Progenitor cell of endocrine pancreas (in vitro differentiated cells): ENCODE results near the gene SPATS2L. TPM values are rescaled to one million over a fixed set of nuclear protein-coding genes. Genes with fewer than 3 reads are reported as not detected.

Source experiments
- DNase-seq: peaks from one replicate; pipeline ENCODE4 v3.0.0; 2021; ENCODE audit warnings: low spot score; ENCODE audit not compliant: unreplicated experiment
- H3K27ac Mint-ChIP-seq: 2 replicates; pipeline ENCODE4 v1.8.0; 2021; ENCODE audit warnings: mild to moderate bottlenecking, moderate library complexity, mixed read lengths
- H3K27me3 Mint-ChIP-seq: 2 replicates; pipeline ENCODE4 v1.8.0; 2021; ENCODE audit warnings: mixed read lengths
- H3K36me3 Mint-ChIP-seq: 2 replicates; pipeline ENCODE4 v1.8.0; 2022; ENCODE audit warnings: mixed read lengths; ENCODE audit not compliant: insufficient read depth
- H3K4me1 Mint-ChIP-seq: 2 replicates; pipeline ENCODE4 v1.8.0; 2021; ENCODE audit warnings: low read depth, mixed read lengths
- H3K4me3 Mint-ChIP-seq: 2 replicates; pipeline ENCODE4 v1.8.0; 2021; ENCODE audit warnings: low read depth, mild to moderate bottlenecking, moderate library complexity, mixed read lengths
- H3K9me3 Mint-ChIP-seq: 2 replicates; pipeline ENCODE4 v1.8.0; 2021; ENCODE audit warnings: low read depth, mixed read lengths
- CTCF ChIP-seq: fragments of 200-600 bp; sonication (generic); IDR thresholded peaks from one replicate; pipeline ENCODE4 v1.5.0; 2021; ENCODE audit warnings: antibody characterized with exemption, mild to moderate bottlenecking; ENCODE audit not compliant: unreplicated experiment
- total RNA-seq: library from RNA; stranded (reverse); gene quantifications from 2 replicates; pipeline ENCODE4 v1.2.1, GENCODE V29; 2021

SPATS2L gene
- total RNA-seq, 1 donor from 2014 or later = 110 TPM

DNA sequence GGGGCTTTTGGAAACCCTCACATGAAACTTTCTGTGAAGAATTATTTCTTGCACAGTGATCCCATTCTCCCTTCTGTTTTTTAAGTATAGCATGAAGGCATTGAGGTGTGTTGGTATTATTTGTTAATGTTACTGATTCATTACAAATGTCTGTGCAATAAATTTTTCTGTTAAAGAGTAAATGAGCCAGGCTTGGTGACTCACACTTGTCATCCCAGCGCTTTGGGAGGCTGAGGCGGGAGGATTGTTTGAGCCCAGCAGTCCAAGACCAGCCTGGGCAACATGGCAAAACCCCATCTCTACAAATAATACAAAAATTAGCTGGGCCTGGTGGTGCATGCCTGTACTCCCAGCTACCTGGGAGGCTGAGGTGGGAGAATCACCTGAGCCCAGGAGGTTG, 115.6 kb downstream of the SPATS2L start:
- Mint-ChIP-seq H3K27ac (no peak overlapping the region), H3K9me3 (no peaks in the 10 kb centered on the region), H3K4me1 (peaks cover 8% of the 10 kb centered on the region), H3K27me3 (no peaks in the 10 kb centered on the region), H3K36me3 (peaks cover 33% of the 10 kb centered on the region), H3K4me3 (no peak overlapping the region)
- no peak for TF ChIP-seq CTCF
- no peak for DNase-seq

- Mint-ChIP-seq H3K27me3 (no peaks in the 10 kb centered on the region), H3K4me3 (no peak overlapping the region), H3K27ac (peak overlapping the region; percentile 81), H3K36me3 (peaks cover 27% of the 10 kb centered on the region), H3K9me3 (no peaks in the 10 kb centered on the region), H3K4me1 (peaks cover 6% of the 10 kb centered on the region)
- DNase-seq = no peak
- peak; percentile 16 for TF ChIP-seq CTCF
Measured at GRCh38 chr2:200422532-200423261, 116.2 kb downstream of the SPATS2L start.

GRCh38 chr2:200423541-200423940, 117.0 kb downstream of the SPATS2L start:
- H3K9me3 Mint-ChIP-seq = no peaks in the 10 kb centered on the region
- H3K36me3 Mint-ChIP-seq = peaks cover 26% of the 10 kb centered on the region
- TF ChIP-seq CTCF = no peak
- no peak overlapping the region for H3K27ac Mint-ChIP-seq
- DNase-seq = no peak
- H3K27me3 Mint-ChIP-seq = no peaks in the 10 kb centered on the region
- no peak overlapping the region for H3K4me3 Mint-ChIP-seq
- H3K4me1 Mint-ChIP-seq = peaks cover 6% of the 10 kb centered on the region

DNA sequence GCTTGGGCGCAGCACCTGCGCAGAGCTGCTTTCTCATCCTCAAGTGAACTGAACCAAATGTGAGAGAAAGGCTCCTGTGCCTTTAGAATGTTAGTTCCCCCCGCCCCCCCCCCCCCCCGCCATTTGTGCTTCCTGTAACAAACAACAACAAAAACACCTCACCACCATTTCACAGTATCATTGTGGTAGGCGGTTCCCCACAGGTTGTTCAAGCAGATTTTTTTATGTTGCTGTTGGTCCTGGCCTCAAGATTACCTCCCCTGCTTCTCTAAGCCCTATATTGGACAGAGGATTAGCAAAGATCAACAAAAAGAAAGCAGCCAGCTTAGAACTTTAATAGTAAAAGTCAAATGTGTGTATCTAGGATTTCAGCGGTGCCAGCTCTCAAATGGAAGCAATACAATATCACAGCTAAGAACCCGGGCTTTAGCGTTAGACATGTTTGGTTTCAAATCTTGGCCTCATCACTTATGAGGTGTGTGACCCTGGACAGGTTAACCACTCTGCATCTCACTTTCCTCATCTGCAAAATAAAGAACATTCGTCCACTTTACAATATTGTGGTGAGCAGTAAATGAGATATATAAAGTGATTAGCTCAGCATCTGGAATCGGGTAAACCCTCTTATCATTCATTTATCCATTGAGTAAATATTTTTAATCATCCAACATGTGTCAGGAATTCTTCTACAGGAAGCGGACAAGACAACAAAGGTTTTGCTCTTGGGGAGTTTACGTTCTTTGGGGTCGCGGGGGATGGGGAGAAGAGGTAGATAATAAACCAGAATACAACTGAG, 118.7 kb downstream of the SPATS2L start:
- peaks cover 6% of the 10 kb centered on the region for H3K4me1 Mint-ChIP-seq
- no peak overlapping the region for H3K27ac Mint-ChIP-seq
- no peak for DNase-seq
- no peaks in the 10 kb centered on the region for H3K9me3 Mint-ChIP-seq
- TF ChIP-seq CTCF = no peak
- no peak overlapping the region for H3K4me3 Mint-ChIP-seq
- no peaks in the 10 kb centered on the region for H3K27me3 Mint-ChIP-seq
- H3K36me3 Mint-ChIP-seq = peaks cover 19% of the 10 kb centered on the region

DNA sequence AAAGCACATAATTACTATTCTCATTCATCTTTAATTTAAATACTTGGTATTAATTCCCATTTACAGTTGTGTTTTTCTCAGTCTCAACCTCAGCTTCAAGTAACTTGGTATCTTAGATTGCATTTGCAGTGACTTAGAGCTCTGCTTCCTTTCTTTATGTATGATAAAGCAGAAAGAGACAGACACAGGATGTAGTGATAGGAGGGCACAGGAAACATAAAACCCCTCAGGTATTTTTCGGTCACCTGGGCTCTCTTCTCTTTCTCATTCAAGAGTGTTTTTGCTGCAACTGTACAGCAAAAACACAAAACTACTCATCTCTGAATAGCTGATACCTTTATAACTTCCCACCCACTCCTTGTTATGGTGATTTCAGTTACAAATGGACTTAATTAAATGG, 120.3 kb downstream of the SPATS2L start:
- Mint-ChIP-seq H3K27me3 (no peaks in the 10 kb centered on the region), H3K4me1 (peaks cover 6% of the 10 kb centered on the region), H3K36me3 (peaks cover 12% of the 10 kb centered on the region), H3K4me3 (no peak overlapping the region), H3K27ac (no peak overlapping the region), H3K9me3 (no peaks in the 10 kb centered on the region)
- no peak for DNase-seq
- no peak for TF ChIP-seq CTCF
